ENCODE data around the gene GSTA1. TPM values are rescaled to one million over a fixed set of nuclear protein-coding genes. Genes with fewer than 3 reads are reported as not detected.
"Not testable (repeated sequence)": the region's sequence is repeated elsewhere in the genome, so short reads cannot be mapped to it uniquely, and the experiment has no call there.

The GSTA1 gene
- total RNA-seq, 2 donors from 2014 or later, result not detected

DNA sequence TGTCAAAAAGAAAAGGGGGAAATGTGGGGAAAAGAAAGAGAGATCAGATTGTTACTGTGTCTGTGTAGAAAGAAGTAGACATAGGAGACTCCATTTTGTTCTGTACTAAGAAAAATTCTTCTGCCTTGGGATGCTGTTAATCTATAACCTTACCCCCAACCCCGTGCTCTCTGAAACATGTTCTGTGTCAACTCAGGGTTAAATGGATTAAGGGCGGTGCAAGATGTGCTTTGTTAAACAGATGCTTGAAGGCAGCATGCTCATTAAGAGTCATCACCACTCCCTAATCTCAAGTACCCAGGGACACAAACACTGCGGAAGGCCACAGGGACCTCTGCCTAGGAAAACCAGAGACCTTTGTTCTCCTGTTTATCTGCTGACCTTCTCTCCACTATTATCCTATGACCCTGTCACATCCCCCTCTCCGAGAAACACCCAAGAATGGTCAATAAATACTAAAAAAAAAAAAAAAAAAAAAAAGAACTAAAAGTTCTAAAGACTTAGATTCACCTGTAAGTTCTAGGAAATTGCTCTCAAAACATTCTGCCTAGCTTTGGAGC, 22.4 kb upstream of the GSTA1 start:
- H3K9me3 Mint-ChIP-seq; ATAC-seq (replicated peaks in 1 of 2); H3K4me1 Mint-ChIP-seq (ENCODE audit: low read depth); H3K4me3 Mint-ChIP-seq; H3K27me3 Mint-ChIP-seq (ENCODE audit: low read depth); DNase-seq; H3K27ac Mint-ChIP-seq; H3K36me3 Mint-ChIP-seq (ENCODE audit: insufficient read depth in 2 of 2): not testable (repeated sequence)

- ATAC-seq (replicated peaks in 1 of 2); H3K27me3 Mint-ChIP-seq (ENCODE audit: low read depth); H3K4me3 Mint-ChIP-seq: not testable (repeated sequence)
Measured at GRCh38 chr6:52825270-52825793, 21.7 kb upstream of the GSTA1 start.

DNA sequence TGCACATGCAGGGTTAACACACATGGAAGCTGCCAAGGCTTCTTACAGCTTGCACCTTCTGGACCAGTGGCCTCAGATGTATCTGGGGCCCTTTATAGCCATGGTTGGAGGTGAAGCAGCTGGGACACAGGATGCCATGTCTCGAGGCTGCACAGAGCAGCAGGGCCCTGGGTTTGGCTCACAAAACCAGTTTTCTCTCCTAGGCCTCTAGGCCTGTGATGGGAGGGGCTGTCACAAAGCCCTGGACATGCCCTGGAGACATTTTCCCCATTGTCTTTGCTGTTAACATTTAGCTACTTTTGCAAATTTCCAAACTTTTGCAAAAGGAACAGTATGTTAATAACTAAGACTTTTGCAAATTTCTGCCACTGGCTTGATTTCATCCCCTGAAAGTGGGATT, 18.2 kb upstream of the GSTA1 start:
- Mint-ChIP-seq H3K4me1 (ENCODE audit: low read depth) (no peaks in the 10 kb centered on the region), H3K36me3 (ENCODE audit: insufficient read depth in 2 of 2) (peaks cover 0 to 3% of the 10 kb centered on the region in 2 donors), H3K4me3 (no peak overlapping the region), H3K27me3 (ENCODE audit: low read depth) (peaks cover 6% of the 10 kb centered on the region), H3K27ac (no peak overlapping the region), H3K9me3 (peaks cover 0 to 6% of the 10 kb centered on the region in 2 donors)
- ATAC-seq (replicated peaks in 1 of 2) (no peak), DNase-seq (no peak)

More at GRCh38 chr6:52825270-52825793, 21.7 kb upstream of the GSTA1 start:
- not testable (repeated sequence) for H3K27ac Mint-ChIP-seq; H3K36me3 Mint-ChIP-seq (ENCODE audit: insufficient read depth in 2 of 2); DNase-seq; H3K9me3 Mint-ChIP-seq; H3K4me1 Mint-ChIP-seq (ENCODE audit: low read depth)

- Mint-ChIP-seq H3K4me3 (no peak overlapping the region), H3K9me3 (peaks cover 0 to 6% of the 10 kb centered on the region in 2 donors), H3K4me1 (ENCODE audit: low read depth) (peaks cover 5% of the 10 kb centered on the region), H3K27me3 (ENCODE audit: low read depth) (peaks cover 6% of the 10 kb centered on the region), H3K27ac (no peak overlapping the region), H3K36me3 (ENCODE audit: insufficient read depth in 2 of 2) (peaks cover 0 to 3% of the 10 kb centered on the region in 2 donors)
- ATAC-seq (replicated peaks in 1 of 2) (no peak), DNase-seq (no peak)
Measured at GRCh38 chr6:52820198-52820597, 16.6 kb upstream of the GSTA1 start.

DNA sequence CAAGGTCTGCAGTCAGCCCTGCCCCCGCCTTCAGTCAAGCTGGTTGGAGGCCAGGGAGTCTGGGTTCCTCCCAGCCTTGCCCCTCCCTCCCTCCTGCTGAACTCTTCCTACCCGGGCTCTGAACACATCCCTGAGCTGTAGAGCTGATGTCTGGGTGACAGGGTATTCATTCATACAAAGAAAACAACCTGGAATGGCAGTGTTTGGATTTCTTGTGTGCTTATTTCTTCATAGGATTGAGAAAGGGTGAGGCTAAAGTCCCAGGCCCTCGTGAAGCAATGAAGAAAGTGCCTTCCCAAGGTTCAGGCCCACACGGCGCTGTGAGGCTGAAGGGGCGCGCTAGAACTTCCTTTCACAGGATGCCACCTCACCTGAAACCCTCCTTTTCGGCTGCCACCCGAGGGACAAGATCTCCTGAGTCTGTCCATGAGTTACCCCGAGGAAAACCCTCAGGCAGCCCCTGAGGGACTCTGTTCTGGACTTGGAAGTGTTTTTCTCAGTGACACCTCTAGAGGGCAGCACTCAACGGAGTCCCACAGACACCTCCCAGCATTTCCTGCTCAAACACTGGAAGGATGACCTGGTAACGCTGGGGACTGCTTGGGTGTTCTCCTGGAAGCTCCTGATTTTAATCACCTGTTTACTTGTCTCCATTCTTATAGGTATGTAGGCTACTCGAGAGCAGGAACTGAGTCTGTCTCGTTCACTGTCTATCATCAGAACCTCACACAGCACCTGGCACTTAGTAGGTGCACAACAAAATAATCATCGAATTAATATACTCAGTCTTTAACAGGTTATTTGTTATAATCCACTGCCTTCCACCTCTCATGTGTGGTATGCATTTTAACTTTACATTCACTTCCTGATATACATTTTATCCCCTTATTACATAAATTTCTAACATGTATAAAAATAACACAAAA, 11.8 kb upstream of the GSTA1 start:
- ATAC-seq (replicated peaks in 1 of 2), result peak; percentile 69 to 78
- Mint-ChIP-seq H3K4me3 (no peak overlapping the region), H3K36me3 (ENCODE audit: insufficient read depth in 2 of 2) (no peaks in the 10 kb centered on the region), H3K27me3 (ENCODE audit: low read depth) (peaks cover 33% of the 10 kb centered on the region), H3K27ac (peak overlapping the region; percentile 53), H3K4me1 (ENCODE audit: low read depth) (peaks cover 5% of the 10 kb centered on the region), H3K9me3 (no peaks in the 10 kb centered on the region)
- peak; percentile 42 to 50 for DNase-seq

GRCh38 chr6:52814545-52814944, 10.9 kb upstream of the GSTA1 start:
- H3K9me3 Mint-ChIP-seq; DNase-seq; H3K4me3 Mint-ChIP-seq; ATAC-seq (replicated peaks in 1 of 2); H3K36me3 Mint-ChIP-seq (ENCODE audit: insufficient read depth in 2 of 2); H3K27ac Mint-ChIP-seq; H3K4me1 Mint-ChIP-seq (ENCODE audit: low read depth): not testable (repeated sequence)
- peaks cover 33% of the 10 kb centered on the region for H3K27me3 Mint-ChIP-seq (ENCODE audit: low read depth)

DNA sequence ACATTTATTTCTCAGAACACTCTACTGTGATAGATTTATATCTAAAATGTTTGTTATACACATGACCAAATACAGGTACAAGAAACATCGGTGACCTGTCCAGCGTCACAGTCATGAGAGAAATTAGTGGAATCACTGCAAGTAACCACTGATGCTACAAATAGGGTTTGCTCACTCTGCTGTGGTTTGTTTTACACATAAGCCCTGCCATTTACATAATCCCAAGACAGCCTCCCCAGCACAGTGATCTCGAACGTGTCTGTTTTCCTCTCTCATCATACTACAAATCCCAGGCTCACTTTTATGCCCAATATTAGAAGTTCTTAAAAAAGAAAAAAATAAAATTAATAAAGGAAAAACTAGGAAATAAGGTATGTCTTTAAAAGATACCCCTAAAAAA, 6.2 kb upstream of the GSTA1 start:
- H3K9me3 Mint-ChIP-seq; H3K27ac Mint-ChIP-seq; H3K4me3 Mint-ChIP-seq; H3K4me1 Mint-ChIP-seq (ENCODE audit: low read depth); H3K36me3 Mint-ChIP-seq (ENCODE audit: insufficient read depth in 2 of 2); ATAC-seq (replicated peaks in 1 of 2); DNase-seq: not testable (repeated sequence)
- H3K27me3 Mint-ChIP-seq (ENCODE audit: low read depth), result peaks cover 39% of the 10 kb centered on the region

- no peaks in the 10 kb centered on the region for H3K36me3 Mint-ChIP-seq (ENCODE audit: insufficient read depth in 2 of 2)
- ATAC-seq (replicated peaks in 1 of 2) (no peak), DNase-seq (no peak)
- peaks cover 0 to 2% of the 10 kb centered on the region in 2 donors for H3K9me3 Mint-ChIP-seq
- no peak overlapping the region for H3K27ac Mint-ChIP-seq
- no peak overlapping the region for H3K4me3 Mint-ChIP-seq
- peaks cover 45% of the 10 kb centered on the region for H3K27me3 Mint-ChIP-seq (ENCODE audit: low read depth)
- H3K4me1 Mint-ChIP-seq (ENCODE audit: low read depth), result no peaks in the 10 kb centered on the region
Measured at GRCh38 chr6:52808660-52809059, 5.0 kb upstream of the GSTA1 start.

GRCh38 chr6:52802806-52803205, 810 bp downstream of the GSTA1 start:
- Mint-ChIP-seq H3K4me3 (no peak overlapping the region), H3K27ac (no peak overlapping the region), H3K27me3 (ENCODE audit: low read depth) (peaks cover 40% of the 10 kb centered on the region), H3K9me3 (no peaks in the 10 kb centered on the region), H3K4me1 (ENCODE audit: low read depth) (no peaks in the 10 kb centered on the region), H3K36me3 (ENCODE audit: insufficient read depth in 2 of 2) (no peaks in the 10 kb centered on the region)
- DNase-seq, result no peak
- ATAC-seq (replicated peaks in 1 of 2), result no peak

- Mint-ChIP-seq H3K4me1 (ENCODE audit: low read depth) (no peaks in the 10 kb centered on the region), H3K9me3 (no peaks in the 10 kb centered on the region), H3K36me3 (ENCODE audit: insufficient read depth in 2 of 2) (no peaks in the 10 kb centered on the region), H3K4me3 (no peak overlapping the region), H3K27me3 (ENCODE audit: low read depth) (peaks cover 47% of the 10 kb centered on the region), H3K27ac (no peak overlapping the region)
- DNase-seq (no peak), ATAC-seq (replicated peaks in 1 of 2) (no peak)
Measured at GRCh38 chr6:52801188-52801841, 2.3 kb downstream of the GSTA1 start.

GRCh38 chr6:52799272-52799671, 4.3 kb downstream of the GSTA1 start:
- not testable (repeated sequence) for H3K36me3 Mint-ChIP-seq (ENCODE audit: insufficient read depth in 2 of 2); DNase-seq; ATAC-seq (replicated peaks in 1 of 2); H3K9me3 Mint-ChIP-seq; H3K4me3 Mint-ChIP-seq; H3K4me1 Mint-ChIP-seq (ENCODE audit: low read depth); H3K27ac Mint-ChIP-seq
- peaks cover 49% of the 10 kb centered on the region for H3K27me3 Mint-ChIP-seq (ENCODE audit: low read depth)

DNA sequence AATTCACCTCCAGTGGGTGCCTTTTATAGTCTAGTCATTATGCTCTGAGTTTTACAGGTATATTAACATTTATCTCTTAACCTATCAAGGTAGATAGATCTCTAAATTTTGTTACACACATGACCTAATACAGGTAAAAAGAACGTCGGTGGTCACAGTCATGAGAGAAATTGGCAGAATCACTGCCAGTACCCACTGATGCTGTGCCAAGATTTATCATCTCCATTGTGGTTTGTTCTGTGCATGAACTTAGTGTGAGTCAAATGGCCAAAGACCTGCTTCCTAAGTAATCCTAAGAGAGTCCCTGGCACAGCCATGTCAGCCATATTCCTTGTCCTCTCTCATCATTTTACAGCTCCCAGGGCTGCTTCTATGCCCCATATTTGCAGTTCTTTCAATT, 9.2 kb downstream of the GSTA1 start:
- peaks cover 16% of the 10 kb centered on the region for H3K27me3 Mint-ChIP-seq (ENCODE audit: low read depth)
- H3K27ac Mint-ChIP-seq; H3K36me3 Mint-ChIP-seq (ENCODE audit: insufficient read depth in 2 of 2); ATAC-seq (replicated peaks in 1 of 2); H3K4me1 Mint-ChIP-seq (ENCODE audit: low read depth); DNase-seq; H3K9me3 Mint-ChIP-seq; H3K4me3 Mint-ChIP-seq: not testable (repeated sequence)

- H3K9me3 Mint-ChIP-seq, result peaks cover 3 to 4% of the 10 kb centered on the region in 2 donors
- H3K27ac Mint-ChIP-seq, result no peak overlapping the region
- peaks cover 3% of the 10 kb centered on the region for H3K27me3 Mint-ChIP-seq (ENCODE audit: low read depth)
- ATAC-seq (replicated peaks in 1 of 2), result no peak
- H3K4me3 Mint-ChIP-seq, result no peak overlapping the region
- H3K36me3 Mint-ChIP-seq (ENCODE audit: insufficient read depth in 2 of 2), result no peaks in the 10 kb centered on the region
- DNase-seq, result no peak
- H3K4me1 Mint-ChIP-seq (ENCODE audit: low read depth), result no peaks in the 10 kb centered on the region
Measured at GRCh38 chr6:52790861-52791260, 12.8 kb downstream of the GSTA1 start.

All from activated T-cell treated with anti-CD3 and anti-CD28 coated beads, Interleukin-2, amount 50 U/mL, for 72 hours (primary cell).